Measurements from ENCODE around the gene CLCA2. TPM values are rescaled to one million over a fixed set of nuclear protein-coding genes. Genes with fewer than 3 reads are reported as not detected.
A peak's percentile ranks its signal among the peaks of the same experiment; 100 is the strongest.

Gene CLCA2
- total RNA-seq, 1 donor from 2014 or later: not detected

DNA sequence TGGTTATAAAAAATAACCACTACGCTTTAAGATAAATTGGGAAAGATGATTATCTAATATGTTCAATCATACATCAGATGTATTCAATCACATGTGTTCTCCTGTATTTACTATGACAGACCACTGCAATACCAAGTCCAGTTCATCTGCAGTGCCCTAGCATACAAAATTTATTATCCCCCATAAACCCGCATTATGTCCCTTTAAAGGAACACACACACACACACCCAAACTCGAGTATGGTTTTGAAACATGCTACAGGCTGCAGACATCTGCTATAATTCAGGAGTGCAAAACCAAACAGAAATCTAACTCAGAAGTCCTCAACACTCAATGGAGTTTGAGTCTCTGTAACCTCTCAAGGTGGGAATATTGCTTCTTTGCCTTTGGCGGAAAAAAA, 42.7 kb upstream of the CLCA2 start:
- intact Hi-C loops (cut with micrococcal nuclease): no loop called here
- no peaks in the 10 kb centered on the region for H3K9me3 ChIP-seq (replicated peaks)
- H3K36me3 ChIP-seq: no peaks in the 10 kb centered on the region
- peak overlapping the region; percentile 44 for H3K4me3 ChIP-seq
- DNase-seq: no peak
- no peak overlapping the region for H3K27ac ChIP-seq (replicated peaks)
- H3K4me1 ChIP-seq: peaks cover 10% of the 10 kb centered on the region
- TF ChIP-seq, protein P1, sequence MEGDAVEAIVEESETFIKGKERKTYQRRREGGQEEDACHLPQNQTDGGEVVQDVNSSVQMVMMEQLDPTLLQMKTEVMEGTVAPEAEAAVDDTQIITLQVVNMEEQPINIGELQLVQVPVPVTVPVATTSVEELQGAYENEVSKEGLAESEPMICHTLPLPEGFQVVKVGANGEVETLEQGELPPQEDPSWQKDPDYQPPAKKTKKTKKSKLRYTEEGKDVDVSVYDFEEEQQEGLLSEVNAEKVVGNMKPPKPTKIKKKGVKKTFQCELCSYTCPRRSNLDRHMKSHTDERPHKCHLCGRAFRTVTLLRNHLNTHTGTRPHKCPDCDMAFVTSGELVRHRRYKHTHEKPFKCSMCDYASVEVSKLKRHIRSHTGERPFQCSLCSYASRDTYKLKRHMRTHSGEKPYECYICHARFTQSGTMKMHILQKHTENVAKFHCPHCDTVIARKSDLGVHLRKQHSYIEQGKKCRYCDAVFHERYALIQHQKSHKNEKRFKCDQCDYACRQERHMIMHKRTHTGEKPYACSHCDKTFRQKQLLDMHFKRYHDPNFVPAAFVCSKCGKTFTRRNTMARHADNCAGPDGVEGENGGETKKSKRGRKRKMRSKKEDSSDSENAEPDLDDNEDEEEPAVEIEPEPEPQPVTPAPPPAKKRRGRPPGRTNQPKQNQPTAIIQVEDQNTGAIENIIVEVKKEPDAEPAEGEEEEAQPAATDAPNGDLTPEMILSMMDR (IDR thresholded peaks at IDR 0.05; ENCODE audit: borderline replicate concordance): no peak
- no peaks in the 10 kb centered on the region for H3K27me3 ChIP-seq (ENCODE audit: low read depth)

DNA sequence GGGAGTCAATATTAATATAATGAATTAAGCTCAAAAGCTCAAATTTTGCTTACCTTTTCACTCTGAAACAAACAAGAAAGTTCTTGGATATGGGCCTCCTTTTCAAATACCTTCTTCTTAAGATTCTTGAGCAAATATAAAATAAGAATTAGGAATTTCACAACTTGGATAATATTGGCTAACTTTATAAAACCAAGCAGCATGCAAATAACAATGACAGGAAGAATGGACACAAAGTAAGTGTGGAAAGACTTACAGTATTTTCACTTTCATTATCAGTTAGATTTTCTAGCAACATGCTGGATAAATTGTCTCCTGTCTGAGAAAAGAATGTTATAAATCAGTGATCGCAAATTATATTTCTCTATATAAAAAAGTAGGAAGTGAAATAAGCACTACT, 41.1 kb upstream of the CLCA2 start:
- DNase-seq: no peak
- Histone ChIP-seq H3K4me1 (peaks cover 13% of the 10 kb centered on the region), H3K27me3 (ENCODE audit: low read depth) (no peaks in the 10 kb centered on the region), H3K27ac (replicated peaks) (peak overlapping the region; percentile 53), H3K36me3 (no peaks in the 10 kb centered on the region), H3K9me3 (replicated peaks) (no peaks in the 10 kb centered on the region), H3K4me3 (peak overlapping the region; percentile 44)
- TF ChIP-seq, protein P1 (IDR thresholded peaks at IDR 0.05; ENCODE audit: borderline replicate concordance): no peak
- intact Hi-C loops (cut with micrococcal nuclease): no loop called here

DNA sequence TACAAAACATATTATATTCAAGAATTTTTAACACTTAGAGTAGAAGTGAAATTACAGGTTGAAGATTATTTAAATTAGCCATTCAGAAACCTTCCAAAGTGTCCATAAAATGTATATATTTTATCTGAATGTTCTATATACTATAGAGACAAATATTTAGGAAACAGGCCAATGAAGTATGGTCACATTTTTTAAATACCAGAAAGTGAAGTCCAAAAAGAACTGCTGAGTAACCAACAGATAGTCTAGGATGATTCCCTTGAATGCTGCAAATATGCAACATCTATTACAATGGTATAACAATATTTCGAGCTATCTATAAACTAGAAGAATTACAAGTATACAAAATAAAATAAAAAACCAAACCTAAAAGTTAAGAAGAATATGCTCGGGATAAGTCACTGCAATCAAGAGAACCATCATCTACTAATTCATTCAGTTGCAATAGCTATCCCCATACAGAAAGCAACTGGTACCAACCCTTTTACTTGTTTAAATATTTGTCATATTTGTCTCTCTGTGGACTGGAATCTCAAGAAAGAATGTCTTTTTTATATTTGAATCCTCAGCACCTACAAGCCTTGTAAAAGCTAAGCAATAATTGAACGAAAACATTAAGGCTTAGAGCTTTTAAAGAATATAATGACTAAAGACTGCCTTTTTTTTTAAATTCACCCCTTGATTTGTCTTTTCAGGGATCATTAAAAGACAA, 35.9 kb upstream of the CLCA2 start:
- TF ChIP-seq, protein P1 (IDR thresholded peaks at IDR 0.05; ENCODE audit: borderline replicate concordance): no peak
- no peak for DNase-seq
- Histone ChIP-seq H3K4me3 (no peak overlapping the region), H3K27ac (replicated peaks) (peak overlapping the region; percentile 9), H3K4me1 (peaks cover 18% of the 10 kb centered on the region), H3K27me3 (ENCODE audit: low read depth) (no peaks in the 10 kb centered on the region), H3K36me3 (no peaks in the 10 kb centered on the region), H3K9me3 (replicated peaks) (peaks cover 9% of the 10 kb centered on the region)
- intact Hi-C loops (cut with micrococcal nuclease): no loop called here

DNA sequence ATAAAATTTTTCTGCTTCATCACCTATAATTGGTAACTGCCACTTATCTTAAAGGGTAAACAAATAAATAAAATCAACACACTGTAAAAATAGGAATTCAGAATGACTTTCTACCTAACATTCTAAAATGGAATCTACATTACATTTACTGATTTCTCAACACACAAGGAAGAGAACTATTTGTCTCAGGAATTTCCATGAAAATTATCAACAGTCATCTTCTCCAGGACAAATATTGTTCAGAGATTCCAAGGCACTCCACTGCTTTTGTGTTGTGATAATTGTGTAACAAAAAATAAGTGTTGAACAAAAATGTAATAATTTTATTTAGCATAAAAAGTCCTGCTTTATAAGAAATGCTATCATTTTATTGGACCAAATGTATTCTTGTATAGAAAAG, 35.2 kb upstream of the CLCA2 start:
- intact Hi-C loops (cut with micrococcal nuclease): no loop called here
- TF ChIP-seq, protein P1 (IDR thresholded peaks at IDR 0.05; ENCODE audit: borderline replicate concordance): no peak
- Histone ChIP-seq H3K36me3 (no peaks in the 10 kb centered on the region), H3K27ac (replicated peaks) (peak overlapping the region; percentile 9), H3K4me3 (no peak overlapping the region), H3K9me3 (replicated peaks) (peaks cover 9% of the 10 kb centered on the region), H3K27me3 (ENCODE audit: low read depth) (no peaks in the 10 kb centered on the region), H3K4me1 (peaks cover 17% of the 10 kb centered on the region)
- no peak for DNase-seq

DNA sequence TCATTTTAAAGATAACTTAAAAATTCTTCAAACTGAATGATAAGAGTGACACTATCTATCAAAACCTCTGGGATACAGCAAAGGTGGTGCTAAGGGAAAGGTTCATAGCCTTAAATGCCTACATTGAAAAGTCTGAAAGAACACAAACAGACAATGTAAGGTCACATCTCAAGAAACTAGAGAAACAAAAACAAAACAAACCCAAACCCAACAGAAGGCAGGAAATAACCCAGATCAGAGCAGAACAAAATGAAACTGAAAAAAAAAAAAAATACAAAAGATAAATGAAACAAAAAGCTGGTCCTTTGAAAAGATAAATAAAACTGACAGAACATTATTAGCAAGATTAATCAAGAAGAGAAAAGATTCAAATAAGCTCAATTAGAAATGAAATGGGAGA, 34.7 kb upstream of the CLCA2 start:
- peaks cover 9% of the 10 kb centered on the region for H3K9me3 ChIP-seq (replicated peaks)
- H3K27ac ChIP-seq (replicated peaks): peak overlapping the region; percentile 9
- no peaks in the 10 kb centered on the region for H3K36me3 ChIP-seq
- TF ChIP-seq, protein P1 (IDR thresholded peaks at IDR 0.05; ENCODE audit: borderline replicate concordance): no peak
- H3K27me3 ChIP-seq (ENCODE audit: low read depth): no peaks in the 10 kb centered on the region
- no peak for DNase-seq
- no peak overlapping the region for H3K4me3 ChIP-seq
- intact Hi-C loops (cut with micrococcal nuclease): no loop called here
- peaks cover 22% of the 10 kb centered on the region for H3K4me1 ChIP-seq
